H9 (cell line): Measurements from ENCODE around the gene RBFOX2. TPM values are rescaled to one million over a fixed set of nuclear protein-coding genes. Genes with fewer than 3 reads are reported as not detected.

Source experiments
- DNase-seq: peaks from one replicate; pipeline ENCODE4 v3.0.0-alpha.2; 2017
- H2AFZ ChIP-seq: one replicate; pipeline ENCODE4 v1.6.1; 2013; ENCODE audit warnings: mild to moderate bottlenecking, low read length, control low read depth, moderate library complexity
- H2AK5ac ChIP-seq: 2 replicates; pipeline ENCODE4 v1.6.1; 2013; ENCODE audit warnings: low read length, control low read depth, mixed read lengths; ENCODE audit not compliant: insufficient read length
- H2BK120ac ChIP-seq: one replicate; pipeline ENCODE4 v1.6.1; 2013; ENCODE audit warnings: low read depth, mild to moderate bottlenecking, low read length, control low read depth, inconsistent platforms; ENCODE audit not compliant: poor library complexity, severe bottlenecking
- H2BK12ac ChIP-seq: 2 replicates; pipeline ENCODE4 v1.6.1; 2013; ENCODE audit warnings: low read length, control low read depth, mixed read lengths, low read depth; ENCODE audit not compliant: insufficient read length
- H2BK15ac ChIP-seq: 2 replicates; pipeline ENCODE4 v1.6.1; 2013; ENCODE audit warnings: low read depth, low read length, control low read depth
- H2BK20ac ChIP-seq: one replicate; pipeline ENCODE4 v1.6.1; 2013; ENCODE audit warnings: low read depth, mild to moderate bottlenecking, low read length, control low read depth, inconsistent platforms; ENCODE audit not compliant: poor library complexity, severe bottlenecking
- H2BK5ac ChIP-seq: 2 replicates; pipeline ENCODE4 v1.6.1; 2013; ENCODE audit warnings: low read length, control low read depth, mixed read lengths; ENCODE audit not compliant: insufficient read length
- H3K14ac ChIP-seq: 2 replicates; pipeline ENCODE4 v1.6.1; 2013; ENCODE audit warnings: low read length, control low read depth; ENCODE audit not compliant: insufficient read depth
- H3K18ac ChIP-seq: 2 replicates; pipeline ENCODE4 v1.6.1; 2013; ENCODE audit warnings: low read depth, mild to moderate bottlenecking, mixed read lengths, low read length, control low read depth; ENCODE audit not compliant: insufficient read length
- H3K23ac ChIP-seq: 2 replicates; pipeline ENCODE4 v1.6.1; 2013; ENCODE audit warnings: low read length, control low read depth, mixed read lengths, low read depth; ENCODE audit not compliant: insufficient read length
- H3K23me2 ChIP-seq: 2 replicates; pipeline ENCODE4 v1.6.1; 2013; ENCODE audit warnings: low read depth, mild to moderate bottlenecking, mixed read lengths, low read length, control low read depth; ENCODE audit not compliant: insufficient read length, poor library complexity, severe bottlenecking
- H3K27ac ChIP-seq: 2 replicates; pipeline ENCODE4 v1.5.1; 2013; ENCODE audit warnings: low read length, control low read depth, mixed read lengths, low read depth; ENCODE audit not compliant: insufficient read length
- H3K27me3 ChIP-seq: 2 replicates; pipeline ENCODE4 v1.6.1; 2013; ENCODE audit warnings: low read length, control low read depth, inconsistent platforms; ENCODE audit not compliant: insufficient read depth
- H3K4ac ChIP-seq: 2 replicates; pipeline ENCODE4 v1.6.1; 2013; ENCODE audit warnings: low read depth, mild to moderate bottlenecking, control low read depth, inconsistent platforms, low read length, moderate library complexity
- H3K4me1 ChIP-seq: 2 replicates; pipeline ENCODE4 v1.6.1; 2013; ENCODE audit warnings: low read length, control low read depth, inconsistent platforms; ENCODE audit not compliant: insufficient read depth
- H3K4me2 ChIP-seq: 2 replicates; pipeline ENCODE4 v1.6.1; 2013; ENCODE audit warnings: low read length, control low read depth, mixed read lengths; ENCODE audit not compliant: insufficient read length, insufficient read depth
- H3K56ac ChIP-seq: 2 replicates; pipeline ENCODE4 v1.6.1; 2013; ENCODE audit warnings: low read depth, mild to moderate bottlenecking, mixed read lengths, low read length, control low read depth; ENCODE audit not compliant: insufficient read length
- H3K79me1 ChIP-seq: 2 replicates; pipeline ENCODE4 v1.6.1; 2013; ENCODE audit warnings: low read depth, mild to moderate bottlenecking, moderate library complexity, low read length, control low read depth, inconsistent platforms; ENCODE audit not compliant: insufficient read depth, poor library complexity, severe bottlenecking
- H3K79me2 ChIP-seq: 2 replicates; pipeline ENCODE4 v1.6.1; 2013; ENCODE audit warnings: low read length, control low read depth, inconsistent platforms; ENCODE audit not compliant: insufficient read depth
- H3K9ac ChIP-seq: 2 replicates; pipeline ENCODE4 v1.6.1; 2013; ENCODE audit warnings: low read length, control low read depth, mixed read lengths; ENCODE audit not compliant: insufficient read length; ENCODE audit errors: extremely low read depth
- H3K9me3 ChIP-seq: one replicate; pipeline ENCODE4 v1.6.1; 2013; ENCODE audit warnings: low read depth, low read length, inconsistent platforms; ENCODE audit not compliant: control insufficient read depth
- H3T11ph ChIP-seq: one replicate; pipeline ENCODE4 v1.6.1; 2013; ENCODE audit warnings: mild to moderate bottlenecking, low read length, control low read depth, inconsistent platforms
- H4K20me1 ChIP-seq: one replicate; pipeline ENCODE4 v1.6.1; 2013; ENCODE audit not compliant: control insufficient read depth, insufficient read length, insufficient read depth
- H4K5ac ChIP-seq: 2 replicates; pipeline ENCODE4 v1.6.1; 2013; ENCODE audit warnings: low read depth, mild to moderate bottlenecking, mixed read lengths, low read length, control low read depth; ENCODE audit not compliant: insufficient read length
- H4K8ac ChIP-seq: replicated peaks from 2 replicates; pipeline ENCODE4 v1.6.1; 2013; ENCODE audit warnings: low read length, control low read depth, mixed read lengths, low read depth; ENCODE audit not compliant: insufficient read length
- H4K91ac ChIP-seq: 2 replicates; pipeline ENCODE4 v1.6.1; 2013; ENCODE audit warnings: low read depth, mild to moderate bottlenecking, moderate library complexity, mixed read lengths, low read length, control low read depth; ENCODE audit not compliant: insufficient read length
- H3K27ac Mint-ChIP-seq, 3 experiments: 2 replicates in 2 of 3; 3 replicates in 1 of 3; pipeline ENCODE4 v1.8.0; 2020 to 2021; ENCODE audit warnings: mixed read lengths in 3 of 3, mild to moderate bottlenecking in 1 of 3, moderate library complexity in 1 of 3
- H3K27me3 Mint-ChIP-seq: 2 replicates; pipeline ENCODE4 v1.8.0; 2021; ENCODE audit warnings: low read depth, mild to moderate bottlenecking, moderate library complexity, mixed read lengths
- H3K36me3 Mint-ChIP-seq, 3 experiments: 2 replicates in 2 of 3; 3 replicates in 1 of 3; pipeline ENCODE4 v1.8.0; 2020 to 2021; ENCODE audit warnings: low read depth in 3 of 3, mixed read lengths in 3 of 3; ENCODE audit not compliant: insufficient read depth in 1 of 3
- H3K4me1 Mint-ChIP-seq, 2 experiments: 2 replicates each; pipeline ENCODE4 v1.8.0; 2020; ENCODE audit warnings: mixed read lengths in 2 of 2
- H3K4me3 Mint-ChIP-seq, 2 experiments: 2 replicates in 1 of 2; 3 replicates in 1 of 2; pipeline ENCODE4 v1.8.0; 2020 to 2021; ENCODE audit warnings: mild to moderate bottlenecking in 2 of 2, mixed read lengths in 2 of 2, moderate library complexity in 1 of 2
- H3K9me3 Mint-ChIP-seq, 2 experiments: 2 replicates in 1 of 2; 3 replicates in 1 of 2; pipeline ENCODE4 v1.8.0; 2020; ENCODE audit warnings: mild to moderate bottlenecking in 2 of 2, mixed read lengths in 2 of 2, moderate library complexity in 1 of 2
- WGBS: extraction: QIAGEN DNeasy Blood & Tissue Kit; methylation state at CpG from one replicate; pipeline ENCODE4 v1.1.7; 2013; ENCODE audit warnings: missing lambda C conversion rate, low lambda C conversion rate, mixed read lengths; ENCODE audit not compliant: insufficient read length; ENCODE audit errors: extremely low coverage; 5-methylcytosine and 5-hydroxymethylcytosine counted together
- total RNA-seq: library from RNA; stranded (reverse); gene quantifications from 2 replicates; pipeline ENCODE4 v1.2.1, GENCODE V29; 2021
- TF ChIP-seq, protein P1 (sequence below): fragments of 200-600 bp; sonication (generic); conservative IDR thresholded peaks from 3 replicates; pipeline ENCODE4 v1.8.0; 2021; ENCODE audit warnings: antibody characterized with exemption, mild to moderate bottlenecking

RBFOX2 gene
- total RNA-seq, 1 experiment from 2014 or later: 84.7 TPM

DNA sequence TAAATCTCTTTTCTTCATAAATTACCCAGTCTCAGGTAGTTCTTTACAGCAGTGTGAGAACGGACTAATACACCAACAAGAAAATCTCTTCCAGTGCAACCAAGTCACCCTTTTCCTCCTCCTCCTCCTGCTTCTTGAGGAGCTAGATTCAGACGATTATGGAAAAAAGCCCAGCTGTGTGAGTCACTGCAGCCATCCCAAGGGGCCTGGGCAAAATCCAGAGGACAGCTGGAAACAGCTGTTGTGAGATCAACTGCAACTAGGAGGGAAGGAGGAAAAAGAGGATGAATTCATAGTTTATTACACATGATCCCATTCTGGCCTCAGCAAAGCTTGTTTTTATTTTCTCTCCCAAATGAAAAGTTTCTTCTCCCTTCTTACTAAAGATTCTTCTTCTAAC is 32.9 kb downstream of the RBFOX2 start:
- Histone ChIP-seq H3T11ph (no peak overlapping the region), H3K79me1 (peaks cover 8% of the 10 kb centered on the region), H4K8ac (no peak overlapping the region), H2BK12ac (no peak overlapping the region), H3K4ac (no peak overlapping the region), H4K5ac (no peak overlapping the region), H3K18ac (no peak overlapping the region), H2BK20ac (no peak overlapping the region), H3K4me2 (no peak overlapping the region), H3K27ac (no peak overlapping the region), H3K79me2 (peaks cover 9% of the 10 kb centered on the region; the same call in 1 of the 2 replicates), H4K20me1 (no peaks in the 10 kb centered on the region), H2BK5ac (no peak overlapping the region), H2BK120ac (no peak overlapping the region), H3K23me2 (no peaks in the 10 kb centered on the region), H3K14ac (no peak overlapping the region), H2AFZ (no peak overlapping the region), H3K4me1 (no peaks in the 10 kb centered on the region), H3K23ac (no peak overlapping the region), H2BK15ac (no peak overlapping the region), H4K91ac (no peak overlapping the region), H3K56ac (no peak overlapping the region), H3K27me3 (no peaks in the 10 kb centered on the region), H3K9me3 (no peaks in the 10 kb centered on the region), H2AK5ac (no peak overlapping the region), H3K9ac (no peak overlapping the region)
- peaks cover 0 to 3% of the 10 kb centered on the region in 2 experiments; a peak in 1 of 5 replicates for H3K9me3 Mint-ChIP-seq
- H3K36me3 Mint-ChIP-seq: peaks cover 6 to 18% (median 9%) of the 10 kb centered on the region in 3 experiments; a peak in 5 of 7 replicates
- H3K4me3 Mint-ChIP-seq: no peak overlapping the region; a peak in 1 of 5 replicates
- no CpG with 5 or more reads among the region's 2 CpGs for WGBS
- H3K27ac Mint-ChIP-seq: peak overlapping the region; percentile 8 to 65 (median 45); a peak in 3 of 7 replicates
- no peaks in the 10 kb centered on the region for H3K27me3 Mint-ChIP-seq
- TF ChIP-seq, protein P1, sequence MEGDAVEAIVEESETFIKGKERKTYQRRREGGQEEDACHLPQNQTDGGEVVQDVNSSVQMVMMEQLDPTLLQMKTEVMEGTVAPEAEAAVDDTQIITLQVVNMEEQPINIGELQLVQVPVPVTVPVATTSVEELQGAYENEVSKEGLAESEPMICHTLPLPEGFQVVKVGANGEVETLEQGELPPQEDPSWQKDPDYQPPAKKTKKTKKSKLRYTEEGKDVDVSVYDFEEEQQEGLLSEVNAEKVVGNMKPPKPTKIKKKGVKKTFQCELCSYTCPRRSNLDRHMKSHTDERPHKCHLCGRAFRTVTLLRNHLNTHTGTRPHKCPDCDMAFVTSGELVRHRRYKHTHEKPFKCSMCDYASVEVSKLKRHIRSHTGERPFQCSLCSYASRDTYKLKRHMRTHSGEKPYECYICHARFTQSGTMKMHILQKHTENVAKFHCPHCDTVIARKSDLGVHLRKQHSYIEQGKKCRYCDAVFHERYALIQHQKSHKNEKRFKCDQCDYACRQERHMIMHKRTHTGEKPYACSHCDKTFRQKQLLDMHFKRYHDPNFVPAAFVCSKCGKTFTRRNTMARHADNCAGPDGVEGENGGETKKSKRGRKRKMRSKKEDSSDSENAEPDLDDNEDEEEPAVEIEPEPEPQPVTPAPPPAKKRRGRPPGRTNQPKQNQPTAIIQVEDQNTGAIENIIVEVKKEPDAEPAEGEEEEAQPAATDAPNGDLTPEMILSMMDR: no peak
- H3K4me1 Mint-ChIP-seq: peaks cover 30 to 31% of the 10 kb centered on the region in 2 experiments
- no peak for DNase-seq
